ENCODE data around the gene CD96. TPM values are rescaled to one million over a fixed set of nuclear protein-coding genes. Genes with fewer than 3 reads are reported as not detected.

The CD96 gene
- total RNA-seq, 4 donors from 2014 or later, result 0.27 to 2.1 (median 0.72) TPM

- WGBS, 2 donors, result 78 to 81% methylated on average over 2 of the region's 2 CpGs
- TF ChIP-seq POLR2A (IDR thresholded peaks at IDR 0.05) (no peak), CTCF (IDR thresholded peaks at IDR 0.05) (no peak)
- no peak overlapping the region for H3K4me3 ChIP-seq (ENCODE audit: low read depth, poor library complexity, severe bottlenecking)
- intact Hi-C loops (cut with DNase I; ENCODE audit: low total_unique reads), result no loop called here
- DNase-seq (ENCODE audit: low spot score in 2 of 2), result no peak
Measured at GRCh38 chr3:111609700-111610099, 67.7 kb downstream of the CD96 start.

GRCh38 chr3:111610189-111610588 is 68.2 kb downstream of the CD96 start:
- H3K4me3 ChIP-seq (ENCODE audit: low read depth, poor library complexity, severe bottlenecking), result no peak overlapping the region
- WGBS, 2 donors, result 13 to 19% methylated on average over 5 of the region's 5 CpGs
- DNase-seq (ENCODE audit: low spot score in 2 of 2), result no peak
- intact Hi-C loops (cut with DNase I; ENCODE audit: low total_unique reads), result no loop called here
- no peak for TF ChIP-seq CTCF (IDR thresholded peaks at IDR 0.05)

- 39 to 61% methylated on average over 8 of the region's 8 CpGs for WGBS, 2 donors
- TF ChIP-seq POLR2A (IDR thresholded peaks at IDR 0.05) (no peak), CTCF (IDR thresholded peaks at IDR 0.05) (no peak)
- peak in 1 of 2 donors; percentile 62 for DNase-seq (ENCODE audit: low spot score in 2 of 2)
- no peak overlapping the region for H3K4me3 ChIP-seq (ENCODE audit: low read depth, poor library complexity, severe bottlenecking)
- intact Hi-C loops (cut with DNase I; ENCODE audit: low total_unique reads), result no loop called here
Measured at GRCh38 chr3:111610612-111611054, 68.6 kb downstream of the CD96 start.

- intact Hi-C loops (cut with DNase I; ENCODE audit: low total_unique reads), result no loop called here
- no peak for TF ChIP-seq CTCF (IDR thresholded peaks at IDR 0.05)
- TF ChIP-seq POLR2A (IDR thresholded peaks at IDR 0.05), result no peak
- no peak overlapping the region for H3K4me3 ChIP-seq (ENCODE audit: low read depth, poor library complexity, severe bottlenecking)
- 75 to 80% methylated on average over 1 of the region's 1 CpG for WGBS, 2 donors
- no peak for DNase-seq (ENCODE audit: low spot score in 2 of 2)
Measured at GRCh38 chr3:111613294-111613693, 71.3 kb downstream of the CD96 start.

GRCh38 chr3:111615880-111616279 is 73.9 kb downstream of the CD96 start:
- DNase-seq (ENCODE audit: low spot score in 2 of 2), result no peak
- WGBS, 2 donors, result 55 to 75% methylated on average over 3 of the region's 3 CpGs
- intact Hi-C loops (cut with DNase I; ENCODE audit: low total_unique reads), result no loop called here

GRCh38 chr3:111616417-111617105 is 74.6 kb downstream of the CD96 start:
- intact Hi-C loops (cut with DNase I; ENCODE audit: low total_unique reads), result no loop called here
- 81 to 84% methylated on average over 5 to 6 of the region's 6 CpGs for WGBS, 2 donors
- no peak for DNase-seq (ENCODE audit: low spot score in 2 of 2)
- no peak overlapping the region for H3K4me3 ChIP-seq (ENCODE audit: low read depth, poor library complexity, severe bottlenecking)
- no peak for TF ChIP-seq CTCF (IDR thresholded peaks at IDR 0.05)

More at GRCh38 chr3:111615880-111616279, 73.9 kb downstream of the CD96 start:
- no peak for TF ChIP-seq POLR2A (IDR thresholded peaks at IDR 0.05)
- H3K4me3 ChIP-seq (ENCODE audit: low read depth, poor library complexity, severe bottlenecking), result no peak overlapping the region
